Anterior cingulate cortex (tissue), 58 donors: Measurements from ENCODE around the gene BCL2L11.

ENCODE experiments used
- DNase-seq, 58 donors: peaks; one replicate each; lab custom pipeline; 2025; lab: John Stamatoyannopoulos, UW

Gene BCL2L11

DNA sequence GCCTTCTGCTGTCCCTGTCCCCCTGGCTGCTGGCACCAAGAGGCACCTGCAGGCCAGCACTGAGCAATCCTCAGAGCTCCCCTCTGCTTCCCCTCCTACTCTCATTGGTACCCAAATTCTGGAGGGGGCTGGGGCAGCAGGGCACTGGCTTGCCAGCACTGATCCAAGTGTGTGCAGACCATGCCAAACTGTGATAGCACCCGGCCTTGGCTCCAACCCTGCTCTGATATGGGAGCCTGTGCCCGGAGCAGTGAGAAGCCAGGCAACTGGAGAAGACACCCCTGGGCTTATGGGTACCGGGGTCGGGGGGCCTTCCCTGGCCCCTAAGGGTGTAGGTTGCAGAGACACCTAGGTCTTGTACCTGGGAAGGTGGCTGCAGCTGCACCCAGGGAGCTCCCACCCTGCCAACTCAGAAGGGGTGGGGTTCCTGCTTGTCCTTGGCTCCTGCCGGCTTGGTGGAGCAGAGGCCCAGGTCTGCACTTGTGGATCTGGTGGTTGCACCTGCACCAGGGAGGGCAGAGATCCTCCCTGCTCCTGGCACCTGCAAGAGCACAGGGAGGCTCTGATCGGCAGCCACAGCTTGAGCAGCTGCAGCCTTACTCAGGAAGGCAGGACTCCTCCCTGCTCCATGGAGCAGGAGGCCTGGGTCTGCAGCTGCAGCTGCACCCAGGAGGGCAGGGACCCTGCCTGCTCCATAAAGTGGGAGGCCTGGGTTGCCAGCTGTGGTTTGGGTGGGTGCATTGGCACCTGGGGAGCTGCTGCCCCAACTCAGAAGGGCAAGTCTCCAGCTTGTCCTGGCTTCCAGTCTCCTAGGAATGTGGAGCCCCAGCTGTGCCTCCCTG, 96.3 kb downstream of the BCL2L11 start:
- no peak for DNase-seq
